ENCODE data around the gene PCDH9.

PCDH9 gene

DNA sequence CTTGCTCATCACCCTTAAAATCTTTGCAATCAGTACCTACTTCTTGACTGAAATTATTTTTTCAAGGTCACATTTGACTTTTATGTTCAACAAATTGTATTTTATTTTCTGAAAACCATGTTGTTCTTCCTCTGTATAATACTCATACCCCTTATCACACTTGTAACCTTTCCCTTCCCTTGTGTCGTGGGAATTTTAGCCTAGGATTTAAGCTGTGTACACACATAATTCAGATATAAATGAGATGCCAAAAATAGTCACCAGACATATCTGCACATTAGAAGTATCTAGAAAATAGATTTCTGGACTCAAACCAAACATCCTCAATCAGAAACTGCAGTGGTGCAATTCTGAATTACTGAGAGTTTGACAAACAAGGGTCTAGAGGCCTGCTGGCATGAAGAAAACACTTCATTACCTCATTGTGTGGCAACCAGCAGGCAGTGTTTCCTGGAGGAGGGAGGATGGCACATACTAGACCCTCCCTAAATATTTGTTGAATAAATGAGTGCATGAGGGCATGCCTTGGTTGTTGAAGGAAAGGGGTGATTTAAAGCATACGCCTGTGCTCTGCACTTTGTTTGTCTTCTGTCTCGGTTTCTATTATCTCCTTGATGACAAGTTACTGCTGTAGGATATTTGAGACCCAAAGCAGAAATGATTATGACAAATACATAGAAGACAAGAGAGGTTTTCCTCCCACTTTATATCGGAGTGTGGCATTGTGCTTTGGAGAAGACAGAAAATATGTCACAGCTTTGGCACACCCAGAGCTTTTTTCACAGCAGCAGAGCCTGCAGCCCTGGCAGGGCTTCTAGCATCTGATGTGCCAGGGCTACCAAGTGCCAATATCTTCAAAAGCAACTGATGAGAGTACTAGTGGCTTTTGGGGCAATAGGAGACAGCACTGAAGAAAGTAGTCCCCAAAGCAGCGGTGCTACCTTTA lies 881.1 kb downstream of the PCDH9 start:
- Histone ChIP-seq H3K4me1 (ENCODE audit: control insufficient read depth, insufficient read depth, low read length) (no peaks in the 10 kb centered on the region), H3K27ac (ENCODE audit: low read depth, low read length) (no peak overlapping the region), H3K36me3 (ENCODE audit: control insufficient read depth, insufficient read depth, low read length) (no peaks in the 10 kb centered on the region)

GRCh38 chr13:66347486-66348117 lies 882.5 kb downstream of the PCDH9 start:
- Histone ChIP-seq H3K27me3 (ENCODE audit: control insufficient read depth, insufficient read depth, low read length) (no peaks in the 10 kb centered on the region), H3K36me3 (ENCODE audit: control insufficient read depth, insufficient read depth, low read length) (no peaks in the 10 kb centered on the region), H3K27ac (ENCODE audit: low read depth, low read length) (no peak overlapping the region), H3K4me3 (ENCODE audit: low read length) (no peak overlapping the region), H3K4me1 (ENCODE audit: control insufficient read depth, insufficient read depth, low read length) (no peaks in the 10 kb centered on the region), H3K9ac (ENCODE audit: low read length) (no peak overlapping the region)

More for the DNA sequence above, 881.1 kb downstream of the PCDH9 start:
- Histone ChIP-seq H3K27me3 (ENCODE audit: control insufficient read depth, insufficient read depth, low read length) (no peaks in the 10 kb centered on the region), H3K4me3 (ENCODE audit: low read length) (no peak overlapping the region), H3K9ac (ENCODE audit: low read length) (no peak overlapping the region)

- H3K36me3 ChIP-seq (ENCODE audit: control insufficient read depth, insufficient read depth, low read length) = no peaks in the 10 kb centered on the region
- H3K27ac ChIP-seq (ENCODE audit: low read depth, low read length) = no peak overlapping the region
- no peak overlapping the region for H3K9ac ChIP-seq (ENCODE audit: low read length)
- H3K27me3 ChIP-seq (ENCODE audit: control insufficient read depth, insufficient read depth, low read length) = no peaks in the 10 kb centered on the region
- H3K4me1 ChIP-seq (ENCODE audit: control insufficient read depth, insufficient read depth, low read length) = no peaks in the 10 kb centered on the region
- no peak overlapping the region for H3K4me3 ChIP-seq (ENCODE audit: low read length)
Measured at GRCh38 chr13:66345971-66346370, 884.2 kb downstream of the PCDH9 start.

DNA sequence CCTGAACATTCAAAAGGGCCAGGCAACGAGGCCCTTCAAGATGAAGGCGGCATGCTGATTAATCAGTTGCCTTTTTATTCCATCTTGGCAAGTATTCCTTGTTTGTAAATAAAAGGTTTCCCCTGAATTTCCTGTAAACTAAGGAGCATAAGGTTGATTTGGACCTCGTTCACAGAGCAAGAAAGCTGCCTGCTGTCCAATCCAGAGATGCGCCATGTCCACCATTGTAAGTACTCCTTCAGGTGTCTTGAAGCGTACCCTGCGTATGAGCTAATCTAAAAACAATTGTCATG lies 884.7 kb downstream of the PCDH9 start:
- Histone ChIP-seq H3K27me3 (ENCODE audit: control insufficient read depth, insufficient read depth, low read length) (no peaks in the 10 kb centered on the region), H3K36me3 (ENCODE audit: control insufficient read depth, insufficient read depth, low read length) (no peaks in the 10 kb centered on the region), H3K9ac (ENCODE audit: low read length) (no peak overlapping the region), H3K27ac (ENCODE audit: low read depth, low read length) (no peak overlapping the region), H3K4me3 (ENCODE audit: low read length) (no peak overlapping the region), H3K4me1 (ENCODE audit: control insufficient read depth, insufficient read depth, low read length) (no peaks in the 10 kb centered on the region)

DNA sequence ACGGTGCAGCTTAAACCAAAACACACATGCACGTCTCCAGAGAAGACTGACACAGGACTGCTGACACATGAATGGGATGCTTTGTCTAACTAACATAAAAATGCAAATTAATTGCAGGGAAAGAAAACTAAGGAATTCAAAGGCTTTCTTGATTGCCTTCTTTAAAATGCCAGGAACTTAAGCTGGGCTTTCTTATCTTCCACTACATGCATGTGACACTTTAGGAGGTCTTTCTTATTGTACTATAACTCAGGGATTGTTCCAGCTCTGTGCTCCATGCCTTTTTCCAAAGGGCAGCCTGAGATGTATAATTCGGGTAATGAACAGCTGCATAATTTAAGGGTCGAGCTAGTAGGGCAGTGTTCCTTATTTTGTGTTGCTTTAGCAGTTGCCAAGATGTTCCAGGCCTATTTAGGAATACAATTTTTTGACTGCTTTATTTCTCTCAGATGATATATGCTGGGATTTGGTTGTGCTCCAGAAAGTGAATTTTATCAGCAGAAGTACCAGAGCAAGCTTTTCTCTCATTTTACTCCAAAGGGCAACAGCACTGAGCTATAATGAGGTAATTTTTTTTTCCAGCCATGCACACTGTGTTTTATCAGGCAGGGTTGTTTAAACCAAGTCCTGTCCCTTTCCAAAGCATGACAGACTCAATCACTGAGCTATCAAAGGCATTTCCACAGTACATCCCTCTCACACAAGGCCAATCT lies 885.2 kb downstream of the PCDH9 start:
- Histone ChIP-seq H3K36me3 (ENCODE audit: control insufficient read depth, insufficient read depth, low read length) (no peaks in the 10 kb centered on the region), H3K9ac (ENCODE audit: low read length) (no peak overlapping the region), H3K4me3 (ENCODE audit: low read length) (no peak overlapping the region), H3K4me1 (ENCODE audit: control insufficient read depth, insufficient read depth, low read length) (no peaks in the 10 kb centered on the region), H3K27me3 (ENCODE audit: control insufficient read depth, insufficient read depth, low read length) (no peaks in the 10 kb centered on the region), H3K27ac (ENCODE audit: low read depth, low read length) (no peak overlapping the region)

DNA sequence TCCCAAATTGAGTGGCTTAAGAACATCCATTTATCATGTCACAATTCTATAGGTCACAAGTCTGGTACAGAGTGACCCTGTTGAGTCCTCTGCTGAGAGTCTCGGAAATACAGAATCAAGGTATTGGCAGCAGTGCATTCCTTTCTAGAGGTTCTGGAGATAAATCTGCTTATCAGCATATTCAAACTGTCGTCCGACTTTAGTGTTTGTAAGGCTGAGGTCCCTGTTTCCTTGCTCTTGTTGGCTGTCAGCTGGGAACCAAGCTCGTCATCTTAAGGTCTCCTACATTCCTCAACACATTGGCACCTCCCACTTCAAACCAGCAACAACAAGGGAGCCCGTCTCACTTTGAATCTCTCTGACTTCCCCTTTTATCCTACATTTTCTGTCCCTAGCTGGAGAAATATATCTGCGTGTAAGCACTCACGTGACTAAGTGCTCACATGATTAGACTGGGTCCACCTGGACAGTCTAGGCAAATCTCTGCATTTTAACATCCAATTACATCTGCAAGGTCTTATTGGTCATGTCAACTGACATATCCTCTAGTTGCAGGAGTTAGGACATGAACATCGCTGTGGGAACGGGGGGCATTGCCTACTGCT lies 886.8 kb downstream of the PCDH9 start:
- Histone ChIP-seq H3K4me3 (ENCODE audit: low read length) (no peak overlapping the region), H3K27me3 (ENCODE audit: control insufficient read depth, insufficient read depth, low read length) (no peaks in the 10 kb centered on the region), H3K4me1 (ENCODE audit: control insufficient read depth, insufficient read depth, low read length) (no peaks in the 10 kb centered on the region), H3K27ac (ENCODE audit: low read depth, low read length) (no peak overlapping the region), H3K36me3 (ENCODE audit: control insufficient read depth, insufficient read depth, low read length) (no peaks in the 10 kb centered on the region), H3K9ac (ENCODE audit: low read length) (no peak overlapping the region)

- Histone ChIP-seq H3K36me3 (ENCODE audit: control insufficient read depth, insufficient read depth, low read length) (no peaks in the 10 kb centered on the region), H3K9ac (ENCODE audit: low read length) (no peak overlapping the region), H3K27me3 (ENCODE audit: control insufficient read depth, insufficient read depth, low read length) (no peaks in the 10 kb centered on the region), H3K4me3 (ENCODE audit: low read length) (no peak overlapping the region), H3K27ac (ENCODE audit: low read depth, low read length) (no peak overlapping the region), H3K4me1 (ENCODE audit: control insufficient read depth, insufficient read depth, low read length) (no peaks in the 10 kb centered on the region)
Measured at GRCh38 chr13:66341635-66342377, 888.3 kb downstream of the PCDH9 start.

- Histone ChIP-seq H3K9ac (ENCODE audit: low read length) (no peak overlapping the region), H3K4me1 (ENCODE audit: control insufficient read depth, insufficient read depth, low read length) (no peaks in the 10 kb centered on the region), H3K4me3 (ENCODE audit: low read length) (no peak overlapping the region), H3K27me3 (ENCODE audit: control insufficient read depth, insufficient read depth, low read length) (no peaks in the 10 kb centered on the region), H3K36me3 (ENCODE audit: control insufficient read depth, insufficient read depth, low read length) (no peaks in the 10 kb centered on the region), H3K27ac (ENCODE audit: low read depth, low read length) (no peak overlapping the region)
Measured at GRCh38 chr13:66339214-66339613, 890.9 kb downstream of the PCDH9 start.

- no peak overlapping the region for H3K4me3 ChIP-seq (ENCODE audit: low read length)
- H3K27ac ChIP-seq (ENCODE audit: low read depth, low read length) = no peak overlapping the region
- H3K9ac ChIP-seq (ENCODE audit: low read length) = no peak overlapping the region
- H3K36me3 ChIP-seq (ENCODE audit: control insufficient read depth, insufficient read depth, low read length) = no peaks in the 10 kb centered on the region
- no peaks in the 10 kb centered on the region for H3K4me1 ChIP-seq (ENCODE audit: control insufficient read depth, insufficient read depth, low read length)
- H3K27me3 ChIP-seq (ENCODE audit: control insufficient read depth, insufficient read depth, low read length) = no peaks in the 10 kb centered on the region
Measured at GRCh38 chr13:66338542-66338941, 891.6 kb downstream of the PCDH9 start.

GRCh38 chr13:66335626-66336025 lies 894.5 kb downstream of the PCDH9 start:
- Histone ChIP-seq H3K9ac (ENCODE audit: low read length) (no peak overlapping the region), H3K27ac (ENCODE audit: low read depth, low read length) (no peak overlapping the region), H3K4me3 (ENCODE audit: low read length) (no peak overlapping the region), H3K27me3 (ENCODE audit: control insufficient read depth, insufficient read depth, low read length) (no peaks in the 10 kb centered on the region), H3K4me1 (ENCODE audit: control insufficient read depth, insufficient read depth, low read length) (no peaks in the 10 kb centered on the region), H3K36me3 (ENCODE audit: control insufficient read depth, insufficient read depth, low read length) (no peaks in the 10 kb centered on the region)

- no peak overlapping the region for H3K27ac ChIP-seq (ENCODE audit: low read depth, low read length)
- no peaks in the 10 kb centered on the region for H3K27me3 ChIP-seq (ENCODE audit: control insufficient read depth, insufficient read depth, low read length)
- no peaks in the 10 kb centered on the region for H3K36me3 ChIP-seq (ENCODE audit: control insufficient read depth, insufficient read depth, low read length)
- no peaks in the 10 kb centered on the region for H3K4me1 ChIP-seq (ENCODE audit: control insufficient read depth, insufficient read depth, low read length)
- H3K9ac ChIP-seq (ENCODE audit: low read length) = no peak overlapping the region
- no peak overlapping the region for H3K4me3 ChIP-seq (ENCODE audit: low read length)
Measured at GRCh38 chr13:66329988-66330451, 900.1 kb downstream of the PCDH9 start.

GRCh38 chr13:66328476-66328875 lies 901.7 kb downstream of the PCDH9 start:
- Histone ChIP-seq H3K36me3 (ENCODE audit: control insufficient read depth, insufficient read depth, low read length) (no peaks in the 10 kb centered on the region), H3K27me3 (ENCODE audit: control insufficient read depth, insufficient read depth, low read length) (no peaks in the 10 kb centered on the region), H3K27ac (ENCODE audit: low read depth, low read length) (no peak overlapping the region), H3K4me3 (ENCODE audit: low read length) (no peak overlapping the region), H3K4me1 (ENCODE audit: control insufficient read depth, insufficient read depth, low read length) (peaks cover 4% of the 10 kb centered on the region), H3K9ac (ENCODE audit: low read length) (no peak overlapping the region)
